Airway epithelial cell (primary cell): ENCODE data around the gene MRPL22. TPM values are rescaled to one million over a fixed set of nuclear protein-coding genes. Genes with fewer than 3 reads are reported as not detected.

Source experiments
- total RNA-seq: library from RNA; depleted of rRNA; stranded (reverse); fragments of >200 nt; gene quantifications from 2 replicates; pipeline ENCODE4 v1.2.3, GENCODE V29; 2015

MRPL22 gene
- total RNA-seq: 24.7 and 33.1 TPM in 2 replicates

DNA sequence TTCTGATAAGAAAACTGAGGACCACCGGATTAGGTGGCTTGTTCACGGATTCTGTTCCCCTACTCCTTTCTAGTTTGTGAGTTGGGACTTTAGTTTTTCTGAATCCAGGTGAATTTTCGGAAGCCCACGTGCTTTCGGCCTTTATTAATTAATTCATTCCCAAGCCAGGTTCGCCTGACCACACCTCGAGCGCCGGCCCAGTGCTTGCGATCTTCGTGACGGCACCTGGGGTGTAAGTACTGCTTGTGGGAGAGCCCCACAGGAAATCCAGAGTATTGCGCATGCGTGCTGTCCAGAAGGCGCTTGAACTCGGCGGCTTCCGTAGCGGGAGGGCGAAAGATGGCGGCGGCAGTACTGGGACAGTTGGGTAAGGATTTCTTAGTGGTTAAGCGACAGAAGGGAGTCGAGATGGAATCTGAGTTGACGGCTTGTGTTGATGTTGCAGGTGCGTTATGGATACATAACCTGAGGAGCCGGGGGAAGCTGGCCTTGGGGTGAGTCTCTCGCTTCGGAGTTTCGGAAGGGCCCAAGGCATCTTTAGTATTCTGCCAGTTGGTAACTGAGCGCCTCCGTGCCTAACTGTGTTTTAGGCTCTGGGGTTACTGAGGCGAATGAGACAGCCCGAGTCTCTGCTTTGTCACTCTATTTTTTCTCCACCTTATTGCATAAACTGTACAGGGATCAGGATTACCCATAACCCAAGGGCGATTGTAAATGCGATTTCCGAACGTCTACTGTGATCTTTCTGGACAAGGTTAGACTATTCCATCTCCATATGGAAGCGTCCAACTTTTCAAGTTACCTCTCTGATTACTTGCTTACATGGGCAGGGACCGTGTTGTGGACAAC is at the start of gene MRPL22:
Gene MRPL22 (plus strand): TSS at position 302 of the 849 bp plus-strand sequence. CDS start 38 bp downstream, at position 340.

DNA sequence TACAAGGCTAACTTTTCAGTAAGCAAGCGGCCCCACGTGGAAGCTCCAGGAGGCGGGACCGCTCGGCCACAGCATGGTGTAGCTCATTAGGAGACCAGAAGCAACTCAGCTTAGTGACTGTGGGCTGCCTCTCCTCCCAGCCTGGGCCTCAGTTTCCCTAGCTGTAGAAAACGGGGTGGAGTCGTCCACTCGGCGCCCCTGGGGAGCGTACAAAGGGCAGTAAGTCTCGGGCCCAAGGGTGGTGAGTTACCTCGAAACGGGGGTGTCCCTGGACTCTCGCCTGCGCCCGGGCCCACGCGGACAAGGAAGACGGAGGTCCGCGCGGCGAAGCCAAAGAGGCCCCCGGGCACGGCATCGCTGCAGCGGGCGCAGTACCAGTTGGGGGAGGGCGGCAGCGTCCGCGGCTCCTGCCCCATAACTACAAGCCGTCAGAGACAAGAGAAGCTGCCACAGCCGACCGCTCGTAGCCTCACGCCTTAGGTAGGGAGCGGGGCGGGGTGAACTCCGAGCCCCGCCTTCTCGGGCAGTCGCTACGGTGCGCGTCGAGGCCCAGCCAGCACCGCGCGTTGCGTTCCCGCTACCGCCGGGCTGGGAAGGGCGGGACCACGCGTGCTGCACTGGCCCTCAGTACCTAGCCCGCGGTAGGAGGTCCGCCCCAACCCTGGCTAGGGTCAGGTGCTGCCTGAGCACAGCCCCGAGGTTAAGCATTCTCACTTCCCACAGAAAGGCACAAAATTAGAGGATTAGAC is 3.0 kb upstream of the MRPL22 start, which contains the start of gene GEMIN5:
Gene GEMIN5 (minus strand): TSS at position 494 of the 749 bp plus-strand sequence. CDS start 78 bp downstream, at position 416.

DNA sequence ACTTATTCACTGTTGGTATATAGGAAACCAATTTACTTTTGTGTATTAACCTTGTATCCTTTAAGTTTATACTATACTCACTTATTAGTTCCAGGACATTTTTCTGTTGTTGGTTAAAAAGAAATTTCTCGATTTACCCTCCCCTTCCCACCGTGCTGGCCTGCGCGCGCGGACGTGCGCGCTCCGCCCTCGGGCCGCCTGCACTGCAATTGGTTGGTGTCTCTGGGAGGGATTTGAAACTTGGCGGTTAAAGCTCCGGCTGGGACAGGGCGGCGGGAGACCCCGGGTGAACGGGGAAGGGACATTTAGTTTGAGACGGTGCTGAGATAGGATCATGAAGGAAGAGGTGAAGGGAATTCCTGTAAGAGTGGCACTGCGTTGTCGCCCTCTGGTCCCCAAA is 72.7 kb downstream of the MRPL22 start, which contains the start of gene KIF4B:
Gene KIF4B (plus strand): TSS at position 230 of the 400 bp plus-strand sequence. CDS start 105 bp downstream, at position 335.

Other genes with a start within 250 kb of the MRPL22 start
- 83.1 and 104 TPM in 2 replicates for gene LARP1, start 185.7 kb upstream of the MRPL22 start, total RNA-seq
- gene FAXDC2, start 90.5 kb upstream of the MRPL22 start, total RNA-seq: 4.6 and 5.8 TPM in 2 replicates
- gene CNOT8, start 82.4 kb upstream of the MRPL22 start, total RNA-seq: 50.0 and 54.4 TPM in 2 replicates
- 17.8 and 22.6 TPM in 2 replicates for gene GEMIN5, start 2.9 kb upstream of the MRPL22 start, total RNA-seq
- gene KIF4B, start 72.7 kb downstream of the MRPL22 start, total RNA-seq: not detected in 2 replicates